HEK293T (cell line): ENCODE results near the gene B9D2.

ENCODE experiments used
- ARNT ChIP-seq: fragments of 450-650 bp; IDR thresholded peaks from 2 replicates; pipeline ENCODE4 v1.6.1; 2017; ENCODE audit warnings: mild to moderate bottlenecking
- CTBP1 ChIP-seq: fragments of 450-650 bp; IDR thresholded peaks from 2 replicates; pipeline ENCODE4 v1.6.1; 2016; ENCODE audit warnings: borderline replicate concordance
- ELF4 ChIP-seq: fragments of 450-650 bp; IDR thresholded peaks from 2 replicates; pipeline ENCODE4 v1.6.1; 2017; ENCODE audit warnings: antibody characterized with exemption
- FOXA1 ChIP-seq: fragments of 450-650 bp; IDR thresholded peaks from 2 replicates; pipeline ENCODE4 v1.6.1; 2016; ENCODE audit warnings: mild to moderate bottlenecking
- FOXK2 ChIP-seq: fragments of 450-650 bp; IDR thresholded peaks from 2 replicates; pipeline ENCODE4 v1.6.1; 2016; ENCODE audit warnings: mild to moderate bottlenecking
- FOXM1 ChIP-seq: fragments of 450-650 bp; IDR thresholded peaks from 2 replicates; pipeline ENCODE4 v1.6.1; 2017; ENCODE audit warnings: mild to moderate bottlenecking, borderline replicate concordance
- HDGF ChIP-seq: fragments of 450-650 bp; IDR thresholded peaks from 2 replicates; pipeline ENCODE4 v1.6.1; 2017; ENCODE audit warnings: antibody characterized with exemption, borderline replicate concordance
- L3MBTL2 ChIP-seq: fragments of 450-650 bp; conservative IDR thresholded peaks from 2 replicates; pipeline ENCODE4 v1.6.1; 2016; ENCODE audit warnings: mild to moderate bottlenecking
- NFRKB ChIP-seq: fragments of 450-650 bp; IDR thresholded peaks from 2 replicates; pipeline ENCODE4 v1.6.1; 2016; ENCODE audit warnings: mild to moderate bottlenecking, moderate library complexity
- SP1 ChIP-seq: fragments of 450-650 bp; IDR thresholded peaks from 2 replicates; pipeline ENCODE4 v1.6.1; 2017
- SUZ12 ChIP-seq: fragments of 450-650 bp; IDR thresholded peaks from 2 replicates; pipeline ENCODE4 v1.6.1; 2016; ENCODE audit warnings: mild to moderate bottlenecking
- ZNF384 ChIP-seq: fragments of 450-650 bp; IDR thresholded peaks from 2 replicates; pipeline ENCODE4 v1.6.1; 2016

DNA sequence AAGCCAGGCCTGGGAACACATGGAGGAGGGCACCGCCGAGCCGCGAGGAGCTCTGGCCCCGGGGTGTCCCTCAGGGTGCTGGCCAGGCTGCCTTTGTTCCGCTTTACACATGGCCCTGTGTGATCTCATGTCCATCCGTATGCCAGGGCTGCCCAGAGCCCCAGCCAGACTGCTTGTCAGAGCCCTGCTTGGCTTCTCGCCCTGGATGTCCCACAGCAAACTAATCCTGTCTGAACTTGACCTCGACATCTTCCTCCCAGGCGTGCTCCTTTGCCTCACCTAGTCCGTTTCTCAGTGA, 48.0 kb upstream of the B9D2 start:
- TF ChIP-seq ARNT (no peak), FOXA1 (no peak), ZNF384 (no peak), SUZ12 (no peak), FOXK2 (no peak), L3MBTL2 (no peak), NFRKB (no peak), CTBP1 (no peak), HDGF (no peak), FOXM1 (no peak), SP1 (no peak), ELF4 (no peak)
